Heart right ventricle (tissue), 16 donors: ENCODE results near the gene PPIA. TPM values are rescaled to one million over a fixed set of nuclear protein-coding genes. Genes with fewer than 3 reads are reported as not detected.

Experiments used
- ATAC-seq, 8 donors: fragments of 200-7000 bp; cut with Tn5 transposase; one replicate each; pipeline ENCODE4 v1.9.1; 2020; ENCODE audit warnings: mild to moderate bottlenecking in 8 of 8, moderate library complexity in 8 of 8, moderate number of reproducible peaks in 1 of 8
- DNase-seq, 2 donors: peaks; one replicate each; pipeline ENCODE4 v3.0.0-alpha.2; 2020
- H3K27ac ChIP-seq, 10 donors: fragments of 200-600 bp; sonication (generic) in 2 of 10; one replicate each; pipeline versions ENCODE4 v1.5.0 to v1.8.0; 2020 to 2022; ENCODE audit warnings: mild to moderate bottlenecking in 3 of 10
- H3K27me3 ChIP-seq, 7 donors: fragments of 200-600 bp; one replicate each; pipeline ENCODE4 v1.8.0; 2021 to 2022; ENCODE audit warnings: mild to moderate bottlenecking in 2 of 7
- H3K36me3 ChIP-seq, 9 donors: fragments of 200-600 bp; sonication (generic) in 1 of 9; one replicate each; pipeline versions ENCODE4 v1.5.0 to v1.8.0; 2020 to 2022; ENCODE audit warnings: mild to moderate bottlenecking in 2 of 9
- H3K4me1 ChIP-seq, 9 donors: fragments of 200-600 bp; sonication (generic) in 1 of 9; one replicate each; pipeline versions ENCODE4 v1.5.0 to v1.8.0; 2020 to 2022; ENCODE audit warnings: mild to moderate bottlenecking in 4 of 9
- H3K4me3 ChIP-seq, 10 donors: fragments of 200-600 bp; sonication (generic) in 2 of 10; one replicate each; pipeline versions ENCODE4 v1.5.0 to v1.8.0; 2020 to 2022; ENCODE audit warnings: mild to moderate bottlenecking in 7 of 10, moderate library complexity in 2 of 10
- H3K9me3 ChIP-seq, 11 donors: fragments of 200-600 bp in 10 of 11; sonication (generic) in 2 of 11; one replicate each; pipeline versions ENCODE4 v1.5.0 to v1.8.0; 2013 to 2022; ENCODE audit warnings: mild to moderate bottlenecking in 2 of 11, control low read depth in 1 of 11, moderate library complexity in 1 of 11
- WGBS, 2 donors: extraction: QIAGEN DNeasy Blood & Tissue Kit; methylation state at CpG; one replicate each; pipeline ENCODE4 v1.1.7; 2013; ENCODE audit warnings: inconsistent platforms in 1 of 2; 5-methylcytosine and 5-hydroxymethylcytosine counted together
- intact Hi-C, 10 donors: fragments of 100-400 bp; cut with DNase I; formaldehyde crosslinking; loops; one replicate each; pipeline versions ENCODE4 v1.11.1 to v1.14.2; 2022
- polyA plus RNA-seq, 2 donors: library from polyadenylated mRNA; stranded (reverse); fragments of 200-250 nt; gene quantifications; one replicate each; pipeline ENCODE4 v1.2.3, GENCODE V29; 2013
- total RNA-seq, 10 donors: library from RNA; stranded (reverse); fragmentation: NEBNext Ultra II Directional in 3 of 10; extraction: Animal tissue kit (Norgen Biotek cat#: 25700) in 3 of 10; gene quantifications; one replicate each; pipeline versions ENCODE4 v1.2.1 to v1.2.4, GENCODE V29; 2021 to 2023
- TF ChIP-seq, protein P1 (sequence below), 9 donors: fragments of 200-600 bp; sonication (generic) in 2 of 9; IDR thresholded peaks; one replicate each; pipeline versions ENCODE4 v1.5.0 to v1.8.0; 2021 to 2022; ENCODE audit warnings: antibody characterized with exemption in 9 of 9, mild to moderate bottlenecking in 5 of 9, moderate library complexity in 1 of 9
- donor health status: Arrhythmogenic right ventricular cardiomyopathy.
- donor health status: ischemic (EF 13 %, LVEDD 7.1; RV severe dilation, severe dysfunction).
- donor health status: healthy with polysubstance abuse.
- donor health status: DM: no; HTN: yes; CAD: no.
- donor health status: DM: no; HTN: no; CAD: no.
- donor health status: ischemic (EF 25% LVEDD 6.9; RV normal size, moderate dysfunction).
- donor health status: ischemic (EF 25% LVEDD 5.7; RV mildly dilated, moderate dysfunction).
- donor health status: healthy.
- donor health status: DM: yes; HTN: yes; CAD: no.
- donor health status: Ischemic cardiomyopathy.
- donor health status: ischemic (EF 35%, LVEDD 5.7; RV mildly dilated, moderate dysfunction).
- donor health status: nonischemic (EF 11% LVEDD 7.7; RV severe dilation, severe dysfunction).
- donor health status: DM: yes; HTN: yes; CAD: no.
- donor health status: PGD.
- donor health status: ischemic (EF 29% LVEDD 5.4; RV normal size, mild dysfunction).
- donor health status: nonischemic (EF 23%, LVEDD 6.1; RV moderate dilation, normal function).

PPIA gene
- total and polyA plus RNA-seq, 12 donors, result 355 to 3,654 (median 438) TPM

DNA sequence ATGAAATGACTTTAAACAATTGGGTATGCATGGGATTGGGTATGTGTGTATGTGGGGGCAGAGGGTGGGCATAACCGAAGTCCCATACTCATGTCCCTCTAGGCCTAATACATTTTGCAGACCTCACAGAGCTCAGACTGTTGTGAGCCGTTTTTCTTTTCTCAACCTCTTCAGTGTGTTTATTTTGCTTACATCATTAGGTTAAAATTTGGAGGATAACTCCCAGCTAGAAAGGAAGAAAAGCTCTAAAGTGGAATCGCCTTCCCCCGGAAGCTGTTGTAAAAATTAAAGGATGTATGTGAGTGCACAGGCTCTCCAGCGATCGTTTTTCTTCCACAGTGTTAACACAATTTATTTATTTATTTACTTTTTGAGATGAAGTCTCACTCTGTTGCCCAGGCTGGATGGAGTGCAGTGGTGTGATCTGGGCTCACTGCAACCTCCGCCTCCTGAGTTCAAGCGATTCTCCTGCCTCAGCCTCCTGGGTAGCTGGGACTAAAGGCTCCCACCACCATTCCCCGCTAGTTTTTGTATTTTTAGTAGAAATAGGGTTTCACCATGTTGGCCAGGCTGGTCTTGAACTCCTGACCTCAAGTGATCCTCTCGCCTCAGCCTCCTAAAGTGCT, 52.9 kb downstream of the PPIA start:
- DNase-seq (no peak), ATAC-seq (no peak)
- peak overlapping the region in 3 of 10 donors; percentile 86 to 96 (median 89) for H3K27ac ChIP-seq
- no peaks in the 10 kb centered on the region for H3K9me3 ChIP-seq
- H3K27me3 ChIP-seq, result no peaks in the 10 kb centered on the region
- no peaks in the 10 kb centered on the region for H3K36me3 ChIP-seq
- TF ChIP-seq, protein P1, sequence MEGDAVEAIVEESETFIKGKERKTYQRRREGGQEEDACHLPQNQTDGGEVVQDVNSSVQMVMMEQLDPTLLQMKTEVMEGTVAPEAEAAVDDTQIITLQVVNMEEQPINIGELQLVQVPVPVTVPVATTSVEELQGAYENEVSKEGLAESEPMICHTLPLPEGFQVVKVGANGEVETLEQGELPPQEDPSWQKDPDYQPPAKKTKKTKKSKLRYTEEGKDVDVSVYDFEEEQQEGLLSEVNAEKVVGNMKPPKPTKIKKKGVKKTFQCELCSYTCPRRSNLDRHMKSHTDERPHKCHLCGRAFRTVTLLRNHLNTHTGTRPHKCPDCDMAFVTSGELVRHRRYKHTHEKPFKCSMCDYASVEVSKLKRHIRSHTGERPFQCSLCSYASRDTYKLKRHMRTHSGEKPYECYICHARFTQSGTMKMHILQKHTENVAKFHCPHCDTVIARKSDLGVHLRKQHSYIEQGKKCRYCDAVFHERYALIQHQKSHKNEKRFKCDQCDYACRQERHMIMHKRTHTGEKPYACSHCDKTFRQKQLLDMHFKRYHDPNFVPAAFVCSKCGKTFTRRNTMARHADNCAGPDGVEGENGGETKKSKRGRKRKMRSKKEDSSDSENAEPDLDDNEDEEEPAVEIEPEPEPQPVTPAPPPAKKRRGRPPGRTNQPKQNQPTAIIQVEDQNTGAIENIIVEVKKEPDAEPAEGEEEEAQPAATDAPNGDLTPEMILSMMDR (IDR thresholded peaks at IDR 0.05), result no peak
- intact Hi-C loops, result loop anchor here in 9 of 10 donors (2.0 to 10.0 kb wide), 12 partner anchors 33 to 267 kb away; partner anchors contain the start of genes PPIA (in 4 of the 9), OGDH (in 2 of the 9), TMED4 (in 2 of the 9) and PURB (in 1 of the 9)
- H3K4me3 ChIP-seq, result peak overlapping the region in 5 of 10 donors; percentile 59 to 77 (median 69)
- H3K4me1 ChIP-seq, result peaks cover 0 to 35% (median 28%) of the 10 kb centered on the region in 9 donors
- 76 to 77% methylated on average over 10 of the region's 10 CpGs for WGBS, 2 donors

DNA sequence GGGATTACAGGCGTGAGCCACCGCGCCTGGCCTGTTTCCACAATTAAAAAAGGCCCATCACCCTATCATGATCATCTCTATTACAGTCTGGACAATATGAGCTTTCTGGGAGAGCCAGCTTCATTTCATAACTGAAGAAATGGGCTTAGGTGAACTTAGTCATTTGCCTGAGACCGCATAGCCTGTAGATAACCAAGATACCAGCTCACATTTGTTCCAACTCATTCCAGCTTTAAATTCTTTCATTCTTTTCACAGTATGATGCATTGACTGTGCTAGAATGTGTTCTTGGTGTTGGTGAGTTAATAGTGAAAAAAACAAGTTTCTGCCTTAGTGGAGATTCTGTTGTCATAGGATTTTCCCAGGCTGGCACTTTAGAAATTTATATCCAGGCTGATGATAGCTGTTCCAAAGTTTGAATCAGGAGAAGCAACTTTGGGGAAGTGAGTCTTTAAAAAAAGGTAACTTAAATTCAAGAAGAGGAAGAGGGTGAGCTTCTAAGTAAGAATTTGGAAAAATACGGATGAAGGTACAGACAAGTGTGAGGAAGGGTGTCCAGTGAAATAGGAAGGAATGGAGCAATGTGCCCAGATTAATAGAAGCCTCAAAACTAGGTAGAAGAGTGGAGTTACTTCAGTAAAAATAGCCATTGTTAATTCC, 53.5 kb downstream of the PPIA start:
- H3K9me3 ChIP-seq, result no peaks in the 10 kb centered on the region
- no peak for DNase-seq
- intact Hi-C loops, result loop anchor here in 9 of 10 donors (2.0 to 10.0 kb wide), 13 partner anchors 32 to 285 kb away; partner anchors contain the start of genes PPIA (in 4 of the 9), OGDH (in 2 of the 9), PURB (in 2 of the 9) and TMED4 (in 2 of the 9)
- H3K36me3 ChIP-seq, result no peaks in the 10 kb centered on the region
- ATAC-seq, result no peak
- H3K27me3 ChIP-seq, result no peaks in the 10 kb centered on the region
- no peak overlapping the region for H3K27ac ChIP-seq
- 84 to 86% methylated on average over 5 of the region's 5 CpGs for WGBS, 2 donors
- TF ChIP-seq, protein P1 (IDR thresholded peaks at IDR 0.05), result no peak
- peaks cover 0 to 29% (median 22%) of the 10 kb centered on the region in 9 donors for H3K4me1 ChIP-seq
- no peak overlapping the region for H3K4me3 ChIP-seq

DNA sequence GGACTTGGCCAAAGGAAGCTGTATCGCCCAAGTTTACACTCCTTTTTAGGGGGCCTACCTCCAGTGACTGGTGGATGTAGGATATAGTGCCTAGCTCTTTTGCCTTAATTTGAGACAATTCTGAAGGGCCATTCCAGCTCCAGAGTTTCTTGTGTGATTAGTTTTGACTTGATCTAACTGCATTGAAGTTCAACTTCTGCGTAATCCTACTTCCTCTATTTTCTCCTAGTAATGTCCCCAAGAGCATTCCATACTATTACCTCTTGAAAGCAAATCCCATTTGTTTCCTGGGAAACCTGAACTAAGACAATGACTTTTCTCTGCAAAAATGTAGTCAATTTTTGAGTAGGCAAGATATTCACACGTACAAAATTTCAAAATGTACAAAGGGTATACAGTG, 56.1 kb downstream of the PPIA start:
- no peaks in the 10 kb centered on the region for H3K9me3 ChIP-seq
- WGBS, 2 donors, result 86% methylated on average over 3 of the region's 3 CpGs

More for the DNA sequence above, 56.1 kb downstream of the PPIA start:
- ATAC-seq (no peak), DNase-seq (no peak)
- TF ChIP-seq, protein P1 (IDR thresholded peaks at IDR 0.05), result no peak
- no peaks in the 10 kb centered on the region for H3K27me3 ChIP-seq
- intact Hi-C loops, result loop anchor here in 3 of 10 donors (5.0 to 10.0 kb wide), 2 partner anchors 35 to 282 kb away; partner anchors contain the start of gene PURB (in 1 of the 3)
- no peaks in the 10 kb centered on the region for H3K36me3 ChIP-seq
- no peak overlapping the region for H3K27ac ChIP-seq
- no peak overlapping the region for H3K4me3 ChIP-seq
- peaks cover 0 to 15% (median 9%) of the 10 kb centered on the region in 9 donors for H3K4me1 ChIP-seq

Other genes starting within 250 kb of the PPIA start
- gene DDX56, start 222.8 kb upstream of the PPIA start, total RNA-seq, result 10 to 100 TPM; 23.2 to 40.7 (median 27.4) TPM
- gene DDX56, start 222.8 kb upstream of the PPIA start, polyA plus RNA-seq, result 100 to 1,000 TPM in 1 of 2 donors, 10 to 100 TPM in 1; 40.1 to 100 TPM
- 10 to 100 TPM; 55.4 to 81.4 (median 69.4) TPM for gene TMED4, start 214.4 kb upstream of the PPIA start, total RNA-seq
- gene TMED4, start 214.4 kb upstream of the PPIA start, polyA plus RNA-seq, result 10 to 100 TPM; 42.9 to 45.6 TPM
- gene OGDH, start 190.1 kb upstream of the PPIA start, total RNA-seq, result 100 to 1,000 TPM; 500 to 724 (median 679) TPM
- gene OGDH, start 190.1 kb upstream of the PPIA start, polyA plus RNA-seq, result 100 to 1,000 TPM; 202 to 421 TPM
- 10 to 100 TPM; 38.9 to 80.4 (median 47.9) TPM for gene ZMIZ2, start 47.8 kb upstream of the PPIA start, total RNA-seq
- gene ZMIZ2, start 47.8 kb upstream of the PPIA start, polyA plus RNA-seq, result 10 to 100 TPM; 26.3 to 87.3 TPM
- gene H2AZ2, start 51.4 kb downstream of the PPIA start, total RNA-seq, result 100 to 1,000 TPM; 206 to 280 (median 259) TPM
- gene H2AZ2, start 51.4 kb downstream of the PPIA start, polyA plus RNA-seq, result 100 to 1,000 TPM; 109 to 131 TPM
- gene PURB, start 88.8 kb downstream of the PPIA start, total RNA-seq, result 10 to 100 TPM; 12.7 to 18.7 (median 16.7) TPM
- 1 to 10 TPM; 6.6 to 7.7 TPM for gene PURB, start 88.8 kb downstream of the PPIA start, polyA plus RNA-seq
- gene MYO1G, start 182.3 kb downstream of the PPIA start, total RNA-seq, result 10 to 100 TPM in 1 of 10 donors, 1 to 10 TPM in 3, under 1 TPM in 6; 0.30 to 11.0 (median 0.65) TPM
- gene MYO1G, start 182.3 kb downstream of the PPIA start, polyA plus RNA-seq, result 1 to 10 TPM in 1 of 2 donors, under 1 TPM in 1; 0.66 to 1.0 TPM
- gene CCM2, start 203.5 kb downstream of the PPIA start, total RNA-seq, result 10 to 100 TPM; 21.5 to 37.7 (median 25.4) TPM
- gene CCM2, start 203.5 kb downstream of the PPIA start, polyA plus RNA-seq, result 10 to 100 TPM; 45.1 to 71.1 TPM